HG03175 (cell line): ENCODE results near the gene KAZN.

Experiments used
- ATAC-seq: cut with Tn5 transposase; IDR thresholded peaks from one replicate; pipeline ENCODE4 v1.9.1; 2021; ENCODE audit warnings: mild to moderate bottlenecking, moderate library complexity; ENCODE audit not compliant: unreplicated experiment

Gene KAZN

GRCh38 chr1:14989931-14990728 lies 391.6 kb downstream of the KAZN start:
- no peak for ATAC-seq

- no peak for ATAC-seq
Measured at GRCh38 chr1:14993414-14993813, 394.9 kb downstream of the KAZN start.

GRCh38 chr1:14994148-14994547 lies 395.7 kb downstream of the KAZN start:
- no peak for ATAC-seq

GRCh38 chr1:14994841-14995437 lies 396.5 kb downstream of the KAZN start:
- no peak for ATAC-seq

GRCh38 chr1:14996133-14997050 lies 397.9 kb downstream of the KAZN start:
- no peak for ATAC-seq

GRCh38 chr1:14997646-14998276 lies 399.3 kb downstream of the KAZN start:
- no peak for ATAC-seq

GRCh38 chr1:14999441-14999840 lies 401.0 kb downstream of the KAZN start:
- no peak for ATAC-seq

GRCh38 chr1:15000030-15000429 lies 401.5 kb downstream of the KAZN start:
- no peak for ATAC-seq

- no peak for ATAC-seq
Measured at GRCh38 chr1:15000671-15001070, 402.2 kb downstream of the KAZN start.

- no peak for ATAC-seq
Measured at GRCh38 chr1:15001317-15001915, 402.9 kb downstream of the KAZN start.

- no peak for ATAC-seq
Measured at GRCh38 chr1:15002325-15002724, 403.8 kb downstream of the KAZN start.

- no peak for ATAC-seq
Measured at GRCh38 chr1:15004396-15004795, 405.9 kb downstream of the KAZN start.

GRCh38 chr1:15005116-15005515 lies 406.6 kb downstream of the KAZN start:
- no peak for ATAC-seq

- no peak for ATAC-seq
Measured at GRCh38 chr1:15007368-15007767, 408.9 kb downstream of the KAZN start.

- ATAC-seq = no peak
Measured at GRCh38 chr1:15007842-15008241, 409.4 kb downstream of the KAZN start.

GRCh38 chr1:15008783-15009729 lies 410.6 kb downstream of the KAZN start:
- no peak for ATAC-seq

GRCh38 chr1:15011160-15011559 lies 412.7 kb downstream of the KAZN start:
- no peak for ATAC-seq

GRCh38 chr1:15011661-15012060 lies 413.2 kb downstream of the KAZN start:
- no peak for ATAC-seq

GRCh38 chr1:15012822-15013221 lies 414.3 kb downstream of the KAZN start:
- no peak for ATAC-seq

- ATAC-seq = no peak
Measured at GRCh38 chr1:15013767-15014166, 415.3 kb downstream of the KAZN start.
